Heart left ventricle (tissue), 13 donors: ENCODE results near the gene HS6ST3.

Experiments
- CTCF ChIP-seq, 12 donors: fragments of 200-600 bp; sonication (generic) in 4 of 12; IDR thresholded peaks; one replicate each; pipeline versions ENCODE4 v1.5.0 to v1.8.0; 2018 to 2022; ENCODE audit warnings: antibody characterized with exemption in 12 of 12, mild to moderate bottlenecking in 5 of 12
- POLR2A ChIP-seq, 2 donors: fragments of 450-650 bp; IDR thresholded peaks; one replicate each; pipeline ENCODE4 v1.6.1; 2017; ENCODE audit warnings: antibody characterized with exemption in 2 of 2, mild to moderate bottlenecking in 2 of 2, moderate library complexity in 2 of 2
- donor health status: ischemic (EF 13 %, LVEDD 7.1; RV severe dilation, severe dysfunction).
- donor health status: DM: no; HTN: yes; CAD: no.
- donor health status: DM: no; HTN: no; CAD: no.
- donor health status: ischemic (EF 25% LVEDD 6.9; RV normal size, moderate dysfunction).
- donor health status: ischemic (EF 25% LVEDD 5.7; RV mildly dilated, moderate dysfunction).
- donor health status: ischemic (EF 35%, LVEDD 5.7; RV mildly dilated, moderate dysfunction).
- donor health status: nonischemic (EF 11% LVEDD 7.7; RV severe dilation, severe dysfunction).
- donor health status: DM: yes; HTN: yes; CAD: no.
- donor health status: PGD.
- donor health status: ischemic (EF 29% LVEDD 5.4; RV normal size, mild dysfunction).
- donor health status: nonischemic (EF 23%, LVEDD 6.1; RV moderate dilation, normal function).

GRCh38 chr13:96397807-96398206, 307.9 kb downstream of the HS6ST3 start:
- TF ChIP-seq CTCF (IDR thresholded peaks at IDR 0.05) (no peak), POLR2A (IDR thresholded peaks at IDR 0.05) (no peak)
